NCI-H2171 treated with DMSO at 0.1 percent for 48 hours (cell line): ENCODE results near the gene SEMA4D.
"Not testable (repeated sequence)": the region's sequence is repeated elsewhere in the genome, so short reads cannot be mapped to it uniquely, and the experiment has no call there.

Experiments
- DNase-seq: peaks from one replicate; lab custom pipeline; 2025; lab: John Stamatoyannopoulos, UW

Gene SEMA4D

GRCh38 chr9:89482056-89482851 lies 15.7 kb downstream of the SEMA4D start:
- DNase-seq, result no peak

DNA sequence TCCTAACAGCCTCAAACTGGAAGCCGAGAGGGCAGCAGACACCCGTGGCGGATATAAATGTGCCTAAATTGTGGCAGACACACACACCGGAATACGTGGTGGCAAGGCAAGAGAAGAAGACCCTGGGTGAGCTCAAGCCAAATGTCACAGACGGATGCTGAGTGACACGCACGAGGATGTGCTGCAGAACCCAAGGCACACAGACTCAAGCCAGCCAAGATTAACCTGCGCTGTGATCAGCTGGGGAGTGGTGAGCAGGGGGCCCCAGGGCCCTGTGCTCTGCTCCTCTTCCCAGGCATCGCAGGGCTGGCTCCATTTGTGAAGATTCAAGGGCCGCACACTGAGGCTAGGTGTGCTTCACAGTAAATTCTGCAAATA lies 16.4 kb downstream of the SEMA4D start:
- no peak for DNase-seq

DNA sequence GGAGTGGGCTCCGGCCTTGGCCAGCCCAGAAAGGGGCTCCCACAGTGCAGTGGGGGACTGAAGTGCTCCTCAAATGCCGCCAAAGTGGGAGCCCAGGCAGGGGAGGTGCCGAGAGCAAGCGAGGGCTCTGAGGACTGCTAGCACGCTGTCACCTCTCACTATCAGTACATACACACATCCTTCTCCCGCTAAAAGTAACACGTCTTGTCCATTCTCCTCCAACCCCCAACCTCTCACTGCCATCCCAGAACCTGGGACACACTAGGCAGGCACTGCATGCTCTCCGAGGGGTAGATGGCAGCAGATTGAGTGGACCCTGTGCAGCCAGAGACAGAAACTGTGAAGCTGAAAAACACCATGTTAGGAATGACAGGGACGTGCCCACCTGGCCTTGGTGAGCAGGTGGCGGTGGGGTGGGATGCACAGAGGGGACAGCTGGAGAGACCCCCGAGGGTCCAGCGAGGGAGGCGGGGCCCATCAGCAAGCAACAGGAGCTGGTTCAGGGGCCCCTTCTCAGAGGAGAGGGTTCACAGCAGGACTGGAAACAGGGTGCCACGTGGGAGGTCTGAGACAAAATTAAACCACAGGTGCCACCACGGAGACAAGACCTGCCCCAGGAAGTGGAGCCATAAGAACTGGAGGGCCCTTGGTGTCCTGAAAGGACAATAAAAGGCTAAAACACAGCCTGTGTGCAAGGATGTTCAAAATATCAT lies 16.9 kb downstream of the SEMA4D start:
- no peak for DNase-seq

DNA sequence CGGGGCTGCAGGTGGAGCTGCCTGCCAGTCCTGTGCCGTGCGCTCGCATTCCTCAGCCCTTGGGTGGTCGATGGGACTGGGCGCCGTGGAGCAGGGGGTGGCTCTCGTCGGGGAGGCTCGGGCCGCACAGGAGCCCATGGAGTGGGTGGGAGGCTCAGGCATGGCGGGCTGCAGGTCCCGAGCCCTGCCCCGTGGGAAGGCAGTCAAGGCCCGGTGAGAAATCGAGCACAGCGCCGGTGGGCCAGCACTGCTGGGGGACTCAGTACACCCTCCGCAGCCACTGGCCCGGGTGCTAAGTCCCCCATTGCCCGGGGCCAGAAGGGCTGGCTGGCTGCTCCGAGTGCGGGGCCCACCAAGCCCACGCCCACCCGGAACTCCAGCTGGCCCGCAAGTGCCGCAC lies 17.5 kb downstream of the SEMA4D start:
- not testable (repeated sequence) for DNase-seq

DNA sequence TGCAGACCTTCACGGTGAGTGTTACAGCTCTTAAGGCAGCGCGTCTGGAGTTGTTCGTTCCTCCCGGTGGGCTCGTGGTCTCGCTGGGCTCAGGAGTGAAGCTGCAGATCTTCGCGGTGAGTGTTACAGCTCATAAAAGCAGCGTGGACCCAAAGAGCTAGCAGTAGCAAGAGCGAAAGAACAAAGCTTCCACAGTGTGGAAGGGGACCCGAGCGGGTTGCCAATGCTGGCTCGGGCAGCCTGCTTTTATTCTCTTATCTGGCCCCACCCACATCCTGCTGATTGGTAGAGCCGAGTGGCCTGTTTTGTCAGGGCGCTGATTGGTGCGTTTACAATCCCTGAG lies 18.3 kb downstream of the SEMA4D start:
- DNase-seq, result not testable (repeated sequence)

GRCh38 chr9:89478821-89479668 lies 18.9 kb downstream of the SEMA4D start:
- DNase-seq, result no peak

DNA sequence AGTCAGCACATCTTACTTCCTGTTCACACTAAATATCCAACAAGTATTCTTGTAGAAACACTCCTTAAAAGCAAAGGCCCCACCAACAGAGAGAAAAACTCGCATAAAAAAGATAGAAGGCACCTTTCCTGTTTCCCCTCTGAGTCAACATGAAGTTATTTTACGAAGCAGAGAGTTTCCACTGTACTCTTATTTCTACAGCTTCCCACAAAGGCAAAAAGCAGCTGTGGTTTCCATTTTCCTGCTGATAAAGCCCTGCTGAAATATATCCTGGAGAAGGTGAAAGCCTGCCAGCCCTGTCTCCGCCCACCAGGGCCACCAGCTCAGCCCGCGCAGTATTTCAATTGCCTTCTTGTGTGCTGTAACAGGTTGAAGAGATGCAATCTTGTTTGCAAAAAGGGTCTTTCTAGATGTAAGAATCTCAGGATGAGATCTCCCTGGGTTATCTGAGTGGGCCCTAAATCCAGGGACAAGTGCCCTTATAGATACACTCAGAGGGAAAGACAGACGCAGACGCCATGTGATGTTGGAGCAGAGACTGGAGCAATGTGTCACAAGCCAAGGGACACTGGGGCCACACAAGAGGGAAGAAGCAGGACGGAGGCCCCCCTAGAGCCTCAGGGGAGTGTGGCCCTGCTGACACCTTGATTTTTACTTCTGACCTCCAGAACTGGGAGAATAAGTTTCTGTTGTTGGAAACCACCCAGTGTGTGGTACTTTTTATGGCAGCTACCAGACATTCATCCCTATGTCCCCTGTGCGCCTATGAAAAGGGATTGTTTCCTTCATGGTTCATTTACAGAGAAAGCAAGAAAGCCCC lies 19.9 kb downstream of the SEMA4D start:
- DNase-seq, result no peak

DNA sequence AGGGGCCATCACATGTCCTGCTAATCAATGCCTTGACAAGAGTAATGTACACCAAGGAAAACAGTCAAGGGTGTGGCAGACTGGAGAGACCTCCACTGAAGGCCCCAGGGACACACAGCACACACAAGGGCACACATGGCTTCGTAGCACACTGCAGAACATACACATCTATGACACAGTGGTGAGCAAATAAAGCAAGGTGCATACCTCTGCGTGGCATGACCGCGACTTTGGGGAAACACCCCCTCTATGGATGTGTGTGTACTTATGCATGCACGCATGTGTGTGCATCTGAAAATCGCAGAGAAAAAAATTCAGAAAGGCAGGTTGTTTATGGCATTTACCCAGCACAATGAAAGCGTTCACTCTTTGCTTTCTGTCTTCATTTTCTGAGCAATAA lies 20.5 kb downstream of the SEMA4D start:
- no peak for DNase-seq

- DNase-seq, result no peak
These were observed 21.4 kb downstream of the SEMA4D start for GRCh38 chr9:89476546-89476945.

- no peak for DNase-seq
These were observed 21.9 kb downstream of the SEMA4D start for GRCh38 chr9:89475891-89476440.

GRCh38 chr9:89474939-89475338 lies 23.0 kb downstream of the SEMA4D start:
- DNase-seq, result no peak

DNA sequence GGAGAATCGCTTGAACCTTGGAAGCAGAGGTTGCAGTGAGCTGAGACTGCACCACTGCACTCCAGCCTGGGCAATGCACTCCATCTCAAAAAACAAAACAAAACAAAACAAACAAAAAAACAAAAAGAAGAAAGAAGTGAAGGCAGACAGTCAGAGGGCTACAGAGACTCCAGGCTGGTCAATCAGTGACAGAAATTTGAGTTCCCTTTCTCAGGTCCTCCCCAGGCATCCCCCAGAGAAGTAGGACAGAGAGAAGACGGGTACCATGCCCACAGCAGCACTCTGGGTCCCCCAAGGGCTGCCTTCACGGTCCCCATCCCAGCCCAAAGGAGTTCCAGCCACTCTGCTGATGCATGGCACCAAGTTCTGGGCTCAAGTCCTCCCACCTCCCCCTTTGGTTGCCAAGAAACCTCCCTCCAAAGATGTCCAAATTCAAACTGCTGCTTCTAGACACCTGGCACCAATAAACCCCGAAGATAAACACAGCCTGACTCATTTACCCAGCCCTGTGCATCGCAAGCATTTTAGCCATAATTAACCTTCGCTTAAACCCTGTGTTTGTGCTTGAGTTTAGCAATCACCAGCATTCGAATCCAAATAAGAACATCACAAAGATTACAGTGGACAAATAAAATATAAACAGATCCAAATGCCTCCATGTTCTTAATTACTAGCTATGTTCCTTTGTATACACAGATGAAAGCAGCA lies 24.0 kb downstream of the SEMA4D start:
- no peak for DNase-seq

DNA sequence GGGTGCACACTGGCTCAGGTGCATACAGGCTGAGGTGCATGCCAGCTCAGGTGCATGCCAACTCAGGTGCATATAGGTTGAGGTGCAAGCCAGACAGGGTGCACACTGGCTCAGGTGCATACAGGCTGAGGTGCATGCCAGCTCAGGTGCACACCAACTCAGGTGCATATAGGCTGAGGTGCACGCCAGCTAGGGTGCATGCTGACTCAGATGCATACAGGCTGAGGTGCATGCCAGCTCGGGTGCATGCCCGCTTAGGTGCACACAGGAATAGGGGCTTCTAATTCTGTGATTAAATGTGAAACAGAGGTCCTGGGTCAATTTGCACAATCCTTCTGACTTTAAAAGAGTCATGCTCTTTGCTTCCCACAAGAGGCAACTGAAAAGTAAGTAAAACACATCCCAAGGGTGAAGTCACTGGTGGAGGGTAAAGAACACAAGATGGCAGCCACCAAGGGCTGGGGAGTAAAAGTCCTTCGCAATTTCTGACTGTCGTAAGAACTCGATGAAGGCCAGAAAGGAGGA lies 26.1 kb downstream of the SEMA4D start:
- DNase-seq, result not testable (repeated sequence)

DNA sequence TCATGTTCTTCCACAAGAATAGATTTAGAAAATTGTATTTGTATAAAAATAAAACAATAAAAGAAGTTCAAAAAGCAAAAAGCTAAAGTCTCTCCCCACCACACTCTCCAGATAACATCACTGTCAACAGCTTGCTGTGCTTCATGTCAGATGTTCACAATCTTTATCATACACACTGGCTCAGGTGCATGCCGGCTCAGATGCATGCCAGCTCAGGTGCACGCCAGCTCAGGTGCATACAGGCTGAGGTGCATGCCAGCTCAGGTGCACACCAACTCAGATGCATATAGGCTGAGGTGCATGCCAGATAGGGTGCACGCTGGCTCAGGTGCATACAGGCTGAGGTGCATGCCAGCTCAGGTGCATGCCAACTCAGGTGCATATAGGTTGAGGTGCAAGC lies 26.5 kb downstream of the SEMA4D start:
- peak; percentile 15 for DNase-seq

- peak; percentile 17 for DNase-seq
These were observed 27.6 kb downstream of the SEMA4D start for GRCh38 chr9:89470224-89470839.

- no peak for DNase-seq
These were observed 28.9 kb downstream of the SEMA4D start for GRCh38 chr9:89469003-89469402.

DNA sequence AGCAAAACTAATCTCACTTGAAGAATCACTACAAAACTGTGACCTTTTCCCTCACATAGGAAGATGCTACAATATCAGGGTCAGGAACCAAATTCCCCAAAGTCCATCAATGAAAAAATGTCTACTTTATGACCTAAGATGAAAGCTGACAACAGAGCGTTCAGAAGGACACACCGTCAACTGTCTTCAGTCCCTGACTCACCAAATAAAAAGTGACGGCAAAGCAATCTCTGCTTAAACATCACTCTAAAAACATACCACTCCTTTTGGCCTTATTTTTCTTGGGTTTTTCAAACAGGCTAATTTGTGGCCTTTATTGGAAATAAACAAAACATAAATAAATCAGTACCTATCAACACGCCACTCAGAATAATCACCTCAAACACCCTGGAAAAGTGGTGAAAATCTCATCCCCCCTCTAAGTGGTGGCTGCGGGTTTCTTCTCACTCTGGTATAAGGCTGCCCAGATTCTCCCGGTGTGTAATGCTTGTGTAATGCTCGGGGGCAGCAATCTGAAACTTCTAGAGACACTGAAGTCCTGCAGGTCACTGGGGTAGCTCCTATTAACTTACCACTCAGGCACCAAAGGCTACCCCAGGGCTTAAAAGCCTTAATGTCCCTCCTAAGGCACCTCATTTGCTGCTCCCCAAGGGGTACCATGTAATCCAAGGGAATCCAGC lies 29.5 kb downstream of the SEMA4D start:
- DNase-seq, result no peak

DNA sequence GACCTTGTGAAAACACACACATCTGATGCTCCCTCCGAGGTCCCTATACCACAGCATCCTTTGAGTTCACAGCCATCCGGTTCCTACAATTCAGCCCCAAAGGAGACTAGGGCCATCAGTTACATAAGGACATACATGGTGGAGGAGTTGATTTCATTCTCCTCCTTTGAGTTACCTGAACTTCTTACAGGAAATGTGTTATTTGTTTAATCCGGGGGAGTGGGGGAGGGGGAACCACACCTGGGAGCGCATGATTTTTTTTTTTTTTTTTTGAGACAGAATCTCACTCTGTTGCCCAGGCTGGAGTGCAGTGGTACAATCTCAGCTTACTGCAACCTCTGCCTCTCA lies 30.7 kb downstream of the SEMA4D start:
- DNase-seq, result no peak

DNA sequence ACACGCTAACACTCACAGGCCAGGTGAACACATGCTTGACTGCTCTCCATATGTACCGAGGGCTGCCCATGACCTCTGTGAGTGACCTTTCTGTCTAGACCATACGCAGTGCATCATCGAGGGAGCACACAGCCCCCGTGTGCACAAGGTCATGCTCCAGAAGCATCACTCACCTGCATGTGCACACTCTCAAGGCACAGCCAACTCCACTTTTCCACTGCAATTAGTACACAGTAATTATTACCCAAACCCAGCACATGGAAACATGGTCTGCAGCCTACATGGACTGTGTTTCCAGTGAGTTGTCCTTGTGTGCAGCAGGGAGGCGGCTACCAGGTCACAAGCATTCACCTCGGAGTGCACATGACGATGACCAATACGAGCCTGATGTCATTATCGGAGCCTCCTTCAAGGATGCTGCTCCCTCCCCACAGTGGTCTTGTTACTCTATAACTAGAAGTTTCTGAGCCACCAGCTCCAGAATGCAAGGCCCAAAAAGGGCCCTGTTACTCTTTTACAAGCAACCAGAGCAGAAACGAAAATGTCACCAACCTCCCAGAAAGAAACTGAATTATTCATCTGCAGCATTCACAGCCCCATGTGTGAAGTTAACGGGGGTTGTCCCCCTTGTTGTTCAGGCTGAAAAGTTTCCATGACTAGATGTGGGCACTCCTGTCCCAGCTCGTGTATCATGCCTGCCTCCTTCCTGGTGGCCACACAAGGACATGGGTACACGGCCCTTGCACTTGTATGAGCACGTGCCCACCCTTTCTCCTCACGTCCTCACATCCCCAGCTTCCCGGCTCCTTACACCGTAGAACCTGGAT lies 31.2 kb downstream of the SEMA4D start:
- no peak for DNase-seq
